ENCODE results near the gene LPP.

- TF ChIP-seq, protein P1, sequence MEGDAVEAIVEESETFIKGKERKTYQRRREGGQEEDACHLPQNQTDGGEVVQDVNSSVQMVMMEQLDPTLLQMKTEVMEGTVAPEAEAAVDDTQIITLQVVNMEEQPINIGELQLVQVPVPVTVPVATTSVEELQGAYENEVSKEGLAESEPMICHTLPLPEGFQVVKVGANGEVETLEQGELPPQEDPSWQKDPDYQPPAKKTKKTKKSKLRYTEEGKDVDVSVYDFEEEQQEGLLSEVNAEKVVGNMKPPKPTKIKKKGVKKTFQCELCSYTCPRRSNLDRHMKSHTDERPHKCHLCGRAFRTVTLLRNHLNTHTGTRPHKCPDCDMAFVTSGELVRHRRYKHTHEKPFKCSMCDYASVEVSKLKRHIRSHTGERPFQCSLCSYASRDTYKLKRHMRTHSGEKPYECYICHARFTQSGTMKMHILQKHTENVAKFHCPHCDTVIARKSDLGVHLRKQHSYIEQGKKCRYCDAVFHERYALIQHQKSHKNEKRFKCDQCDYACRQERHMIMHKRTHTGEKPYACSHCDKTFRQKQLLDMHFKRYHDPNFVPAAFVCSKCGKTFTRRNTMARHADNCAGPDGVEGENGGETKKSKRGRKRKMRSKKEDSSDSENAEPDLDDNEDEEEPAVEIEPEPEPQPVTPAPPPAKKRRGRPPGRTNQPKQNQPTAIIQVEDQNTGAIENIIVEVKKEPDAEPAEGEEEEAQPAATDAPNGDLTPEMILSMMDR (conservative IDR thresholded peaks at IDR 0.05) = no peak
- no peak for TF ChIP-seq EZH2 (IDR thresholded peaks at IDR 0.05; ENCODE audit: low read depth)
These were observed 508.8 kb downstream of the LPP start for GRCh38 chr3:188662795-188663194.

Measured in PC-9 (cell line).